ENCODE results near the gene GNPTAB.
A peak's percentile ranks its signal among the peaks of the same experiment; 100 is the strongest.
"Not testable (repeated sequence)": the region's sequence is repeated elsewhere in the genome, so short reads cannot be mapped to it uniquely, and the experiment has no call there.

Gene GNPTAB

GRCh38 chr12:101829639-101830366, 956 bp downstream of the GNPTAB start:
- DNase-seq (ENCODE audit: low read depth, low spot score) = no peak
- TF ChIP-seq SUZ12 (IDR thresholded peaks at IDR 0.05; ENCODE audit: extremely low read depth, insufficient read depth, insufficient read length) (no peak), YY1 (IDR thresholded peaks at IDR 0.05; ENCODE audit: insufficient read depth, insufficient read length) (no peak), ZNF274 (IDR thresholded peaks at IDR 0.05; ENCODE audit: low read depth, low read length) (no peak)
- H3K27me3 ChIP-seq (ENCODE audit: insufficient read depth, insufficient read length) = no peaks in the 10 kb centered on the region
- no peaks in the 10 kb centered on the region for H3K9me3 ChIP-seq (ENCODE audit: insufficient read depth, low read length)
- peak overlapping the region; percentile 88 for H3K9ac ChIP-seq (ENCODE audit: insufficient read length, low read depth)
- H3K4me3 ChIP-seq (ENCODE audit: insufficient read length, low read depth) = peak overlapping the region; percentile 90
- H3K4me1 ChIP-seq (ENCODE audit: insufficient read depth, insufficient read length) = no peaks in the 10 kb centered on the region
- H3K36me3 ChIP-seq (ENCODE audit: insufficient read depth, insufficient read length, low read length) = no peaks in the 10 kb centered on the region

- no peaks in the 10 kb centered on the region for H3K36me3 ChIP-seq (ENCODE audit: insufficient read depth, insufficient read length, low read length)
- TF ChIP-seq SUZ12 (IDR thresholded peaks at IDR 0.05; ENCODE audit: extremely low read depth, insufficient read depth, insufficient read length) = no peak
- no peak for TF ChIP-seq YY1 (IDR thresholded peaks at IDR 0.05; ENCODE audit: insufficient read depth, insufficient read length)
- no peak for TF ChIP-seq ZNF274 (IDR thresholded peaks at IDR 0.05; ENCODE audit: low read depth, low read length)
- no peak overlapping the region for H3K9ac ChIP-seq (ENCODE audit: insufficient read length, low read depth)
- H3K9me3 ChIP-seq (ENCODE audit: insufficient read depth, low read length) = no peaks in the 10 kb centered on the region
- H3K4me3 ChIP-seq (ENCODE audit: insufficient read length, low read depth) = no peak overlapping the region
- no peak for DNase-seq (ENCODE audit: low read depth, low spot score)
- no peaks in the 10 kb centered on the region for H3K27me3 ChIP-seq (ENCODE audit: insufficient read depth, insufficient read length)
- no peaks in the 10 kb centered on the region for H3K4me1 ChIP-seq (ENCODE audit: insufficient read depth, insufficient read length)
Observed at GRCh38 chr12:101828463-101829196, 2.1 kb downstream of the GNPTAB start.

DNA sequence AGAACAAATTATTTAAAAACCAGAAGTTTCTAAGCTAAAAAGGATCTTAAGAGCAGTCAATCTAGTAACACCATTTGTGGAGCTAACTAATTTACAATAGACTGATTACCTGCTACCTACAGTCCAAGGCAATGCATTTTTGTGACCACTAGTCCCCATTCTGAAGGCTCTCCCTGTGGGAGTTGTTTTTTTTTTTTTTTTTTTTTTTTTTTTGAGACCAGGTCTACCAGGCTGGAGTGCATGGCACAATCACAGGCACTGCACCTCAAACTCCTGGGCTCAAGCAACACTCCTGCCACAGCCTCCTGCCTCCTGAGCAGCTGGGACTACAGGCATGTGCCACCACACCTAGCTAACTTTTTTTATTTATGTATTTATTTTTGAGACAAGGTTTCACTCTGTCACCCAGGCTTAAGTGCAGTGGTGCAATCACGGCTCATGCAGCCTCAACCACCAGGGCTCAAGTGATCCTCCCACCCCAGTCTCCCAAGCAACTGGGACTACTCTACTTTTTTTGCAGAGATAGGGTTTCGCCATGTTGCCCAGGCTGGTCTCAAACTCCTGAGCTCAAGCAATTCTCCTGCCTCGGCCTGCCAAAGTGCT, 3.9 kb downstream of the GNPTAB start:
- Histone ChIP-seq H3K9ac (ENCODE audit: insufficient read length, low read depth) (no peak overlapping the region), H3K4me1 (ENCODE audit: insufficient read depth, insufficient read length) (no peaks in the 10 kb centered on the region), H3K9me3 (ENCODE audit: insufficient read depth, low read length) (no peaks in the 10 kb centered on the region), H3K27me3 (ENCODE audit: insufficient read depth, insufficient read length) (no peaks in the 10 kb centered on the region), H3K36me3 (ENCODE audit: insufficient read depth, insufficient read length, low read length) (no peaks in the 10 kb centered on the region), H3K4me3 (ENCODE audit: insufficient read length, low read depth) (no peak overlapping the region)
- TF ChIP-seq ZNF274 (IDR thresholded peaks at IDR 0.05; ENCODE audit: low read depth, low read length) (no peak), YY1 (IDR thresholded peaks at IDR 0.05; ENCODE audit: insufficient read depth, insufficient read length) (no peak), SUZ12 (IDR thresholded peaks at IDR 0.05; ENCODE audit: extremely low read depth, insufficient read depth, insufficient read length) (no peak)
- DNase-seq (ENCODE audit: low read depth, low spot score) = no peak

GRCh38 chr12:101824831-101825230, 5.9 kb downstream of the GNPTAB start:
- H3K27me3 ChIP-seq (ENCODE audit: insufficient read depth, insufficient read length) = no peaks in the 10 kb centered on the region
- no peak for TF ChIP-seq SUZ12 (IDR thresholded peaks at IDR 0.05; ENCODE audit: extremely low read depth, insufficient read depth, insufficient read length)
- TF ChIP-seq YY1 (IDR thresholded peaks at IDR 0.05; ENCODE audit: insufficient read depth, insufficient read length) = no peak
- no peak for TF ChIP-seq ZNF274 (IDR thresholded peaks at IDR 0.05; ENCODE audit: low read depth, low read length)
- no peak overlapping the region for H3K4me3 ChIP-seq (ENCODE audit: insufficient read length, low read depth)
- peak; percentile 54 for DNase-seq (ENCODE audit: low read depth, low spot score)
- no peaks in the 10 kb centered on the region for H3K4me1 ChIP-seq (ENCODE audit: insufficient read depth, insufficient read length)
- H3K36me3 ChIP-seq (ENCODE audit: insufficient read depth, insufficient read length, low read length) = no peaks in the 10 kb centered on the region
- no peaks in the 10 kb centered on the region for H3K9me3 ChIP-seq (ENCODE audit: insufficient read depth, low read length)
- no peak overlapping the region for H3K9ac ChIP-seq (ENCODE audit: insufficient read length, low read depth)

- TF ChIP-seq ZNF274 (IDR thresholded peaks at IDR 0.05; ENCODE audit: low read depth, low read length) = no peak
- TF ChIP-seq YY1 (IDR thresholded peaks at IDR 0.05; ENCODE audit: insufficient read depth, insufficient read length) = no peak
- no peak for TF ChIP-seq SUZ12 (IDR thresholded peaks at IDR 0.05; ENCODE audit: extremely low read depth, insufficient read depth, insufficient read length)
- peak; percentile 46 for DNase-seq (ENCODE audit: low read depth, low spot score)
- Histone ChIP-seq H3K4me1 (ENCODE audit: insufficient read depth, insufficient read length) (no peaks in the 10 kb centered on the region), H3K27me3 (ENCODE audit: insufficient read depth, insufficient read length) (no peaks in the 10 kb centered on the region), H3K9me3 (ENCODE audit: insufficient read depth, low read length) (no peaks in the 10 kb centered on the region; the same call in 1 of the 2 replicates), H3K9ac (ENCODE audit: insufficient read length, low read depth) (no peak overlapping the region), H3K4me3 (ENCODE audit: insufficient read length, low read depth) (no peak overlapping the region), H3K36me3 (ENCODE audit: insufficient read depth, insufficient read length, low read length) (no peaks in the 10 kb centered on the region)
Observed at GRCh38 chr12:101823891-101824290, 6.9 kb downstream of the GNPTAB start.

DNA sequence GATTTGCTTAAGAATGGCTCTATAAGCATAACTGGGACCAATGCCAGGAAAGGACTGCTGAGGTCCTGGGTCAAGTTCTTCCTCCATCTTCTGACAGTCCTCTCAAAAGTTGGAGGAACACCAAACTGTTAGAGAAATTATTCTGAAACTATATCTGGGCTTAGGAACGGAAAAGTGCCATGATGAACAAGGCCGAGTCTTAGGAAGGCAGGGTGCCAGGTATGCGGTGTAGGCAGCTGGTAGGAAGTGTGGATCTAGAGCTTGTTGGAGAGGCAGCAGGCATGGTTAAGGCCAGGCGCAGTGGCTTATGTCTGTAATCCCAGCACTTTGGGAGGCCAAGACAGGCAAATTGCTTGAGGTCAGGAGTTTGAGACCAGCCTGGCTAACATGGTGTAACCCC, 7.7 kb downstream of the GNPTAB start:
- no peak for DNase-seq (ENCODE audit: low read depth, low spot score)
- TF ChIP-seq ZNF274 (IDR thresholded peaks at IDR 0.05; ENCODE audit: low read depth, low read length) = no peak
- no peak for TF ChIP-seq YY1 (IDR thresholded peaks at IDR 0.05; ENCODE audit: insufficient read depth, insufficient read length)
- no peak for TF ChIP-seq SUZ12 (IDR thresholded peaks at IDR 0.05; ENCODE audit: extremely low read depth, insufficient read depth, insufficient read length)
- no peaks in the 10 kb centered on the region for H3K27me3 ChIP-seq (ENCODE audit: insufficient read depth, insufficient read length)
- H3K9me3 ChIP-seq (ENCODE audit: insufficient read depth, low read length) = no peaks in the 10 kb centered on the region; the same call in 1 of the 2 replicates
- H3K4me1 ChIP-seq (ENCODE audit: insufficient read depth, insufficient read length) = no peaks in the 10 kb centered on the region
- H3K4me3 ChIP-seq (ENCODE audit: insufficient read length, low read depth) = no peak overlapping the region
- no peaks in the 10 kb centered on the region for H3K36me3 ChIP-seq (ENCODE audit: insufficient read depth, insufficient read length, low read length)
- H3K9ac ChIP-seq (ENCODE audit: insufficient read length, low read depth) = no peak overlapping the region

GRCh38 chr12:101819467-101819866, 11.3 kb downstream of the GNPTAB start:
- TF ChIP-seq ZNF274 (IDR thresholded peaks at IDR 0.05; ENCODE audit: low read depth, low read length) (no peak), SUZ12 (IDR thresholded peaks at IDR 0.05; ENCODE audit: extremely low read depth, insufficient read depth, insufficient read length) (no peak), YY1 (IDR thresholded peaks at IDR 0.05; ENCODE audit: insufficient read depth, insufficient read length) (no peak)
- no peak overlapping the region for H3K4me3 ChIP-seq (ENCODE audit: insufficient read length, low read depth)
- H3K27me3 ChIP-seq (ENCODE audit: insufficient read depth, insufficient read length) = no peaks in the 10 kb centered on the region
- no peak overlapping the region for H3K9ac ChIP-seq (ENCODE audit: insufficient read length, low read depth)
- no peaks in the 10 kb centered on the region for H3K36me3 ChIP-seq (ENCODE audit: insufficient read depth, insufficient read length, low read length)
- DNase-seq (ENCODE audit: low read depth, low spot score) = no peak
- no peaks in the 10 kb centered on the region for H3K4me1 ChIP-seq (ENCODE audit: insufficient read depth, insufficient read length)
- H3K9me3 ChIP-seq (ENCODE audit: insufficient read depth, low read length) = no peaks in the 10 kb centered on the region; the same call in 1 of the 2 replicates

- H3K9ac ChIP-seq (ENCODE audit: insufficient read length, low read depth); H3K4me3 ChIP-seq (ENCODE audit: insufficient read length, low read depth); H3K27me3 ChIP-seq (ENCODE audit: insufficient read depth, insufficient read length); H3K4me1 ChIP-seq (ENCODE audit: insufficient read depth, insufficient read length); H3K9me3 ChIP-seq (ENCODE audit: insufficient read depth, low read length); DNase-seq (ENCODE audit: low read depth, low spot score); H3K36me3 ChIP-seq (ENCODE audit: insufficient read depth, insufficient read length, low read length): not testable (repeated sequence)
Observed at GRCh38 chr12:101818689-101819088, 12.1 kb downstream of the GNPTAB start.

Data from NT2/D1 (cell line).